Measurements from ENCODE around the gene TASOR2. TPM values are rescaled to one million over a fixed set of nuclear protein-coding genes. Genes with fewer than 3 reads are reported as not detected.

Gene TASOR2
- polyA plus RNA-seq, 1 donor (not counting 4 experiments of a cell fraction or from before 2014, with no cell fraction given), result 40.4 TPM

- no peak for TF ChIP-seq EZH2 (IDR thresholded peaks at IDR 0.05; ENCODE audit: low read length)
- no peak for TF ChIP-seq CTCF (optimal IDR thresholded peaks at IDR 0.05 in 1 of 3, IDR thresholded peaks at IDR 0.05 in 1 of 3, conservative IDR thresholded peaks at IDR 0.05 in 1 of 3; ENCODE audit: extremely low read depth in 1 of 3, insufficient read depth in 2 of 3, low read length in 3 of 3)
- no peak overlapping the region for H3K4me3 ChIP-seq (ENCODE audit: control insufficient read depth in 2 of 3, extremely low read depth in 1 of 3, insufficient read depth in 2 of 3, low read depth in 1 of 3, low read length in 3 of 3)
- dilution Hi-C loops (cut with MboI; ENCODE audit: extremely low pct_ligation_motif_present, low sequenced_read_pairs), result no loop called here
- no peaks in the 10 kb centered on the region for H4K20me1 ChIP-seq (ENCODE audit: control insufficient read depth, extremely low read depth, insufficient read depth, low read length)
- H2AFZ ChIP-seq (ENCODE audit: control insufficient read depth, low read length), result no peak overlapping the region
- DNase-seq (ENCODE audit: low read depth, low spot score) (no peak), FAIRE-seq (no peak)
- H3K79me2 ChIP-seq (ENCODE audit: control insufficient read depth, insufficient read depth, low read length), result no peaks in the 10 kb centered on the region
- peaks cover 0 to 10% of the 10 kb centered on the region in 2 experiments for H3K36me3 ChIP-seq (ENCODE audit: control insufficient read depth in 2 of 2, extremely low read depth in 1 of 2, insufficient read depth in 2 of 2, low read length in 2 of 2)
- no peaks in the 10 kb centered on the region for H3K27me3 ChIP-seq (ENCODE audit: control insufficient read depth, extremely low read depth, insufficient read depth, low read length)
- H3K27ac ChIP-seq (ENCODE audit: control insufficient read depth, insufficient read depth, low read length), result no peak overlapping the region
- no peaks in the 10 kb centered on the region for H3K4me1 ChIP-seq (ENCODE audit: control insufficient read depth, extremely low read depth, insufficient read depth, low read length)
- no peak overlapping the region for H3K4me2 ChIP-seq (ENCODE audit: control insufficient read depth, extremely low read depth, insufficient read depth, low read depth, low read length)
- no peak overlapping the region for H3K9ac ChIP-seq (ENCODE audit: control insufficient read depth, extremely low read depth, insufficient read depth, low read length)
- H3K9me1 ChIP-seq (ENCODE audit: control insufficient read depth, extremely low read depth, insufficient read depth, low read length), result no peaks in the 10 kb centered on the region
- H3K9me3 ChIP-seq (ENCODE audit: control insufficient read depth, low read depth, low read length), result no peaks in the 10 kb centered on the region
Observed at GRCh38 chr10:5644930-5645329, 39.7 kb upstream of the TASOR2 start.

DNA sequence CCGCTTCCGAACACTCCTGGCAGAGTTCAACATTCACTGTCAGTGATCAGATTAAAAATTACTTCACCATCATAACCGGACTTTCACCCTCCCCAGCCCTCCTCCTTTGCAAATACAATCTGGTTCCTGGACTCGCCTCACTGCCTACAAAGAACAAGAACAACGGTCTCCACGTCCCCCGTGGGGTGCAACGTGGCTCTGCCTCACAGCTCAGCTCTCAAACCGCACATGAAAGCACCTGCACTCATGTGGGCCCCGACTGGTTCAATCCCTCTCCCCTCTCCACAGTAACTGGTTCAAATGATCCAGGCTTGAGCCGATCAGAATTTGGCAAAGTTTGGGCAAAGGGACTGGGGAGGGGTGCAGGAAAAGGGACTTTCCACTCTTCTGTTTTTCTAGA is 39.3 kb upstream of the TASOR2 start:
- Histone ChIP-seq H3K79me2 (ENCODE audit: control insufficient read depth, insufficient read depth, low read length) (no peaks in the 10 kb centered on the region), H3K9me3 (ENCODE audit: control insufficient read depth, low read depth, low read length) (no peaks in the 10 kb centered on the region), H3K27ac (ENCODE audit: control insufficient read depth, insufficient read depth, low read length) (no peak overlapping the region), H3K36me3 (ENCODE audit: control insufficient read depth in 2 of 2, extremely low read depth in 1 of 2, insufficient read depth in 2 of 2, low read length in 2 of 2) (peaks cover 0 to 10% of the 10 kb centered on the region in 2 experiments), H4K20me1 (ENCODE audit: control insufficient read depth, extremely low read depth, insufficient read depth, low read length) (no peaks in the 10 kb centered on the region), H2AFZ (ENCODE audit: control insufficient read depth, low read length) (no peak overlapping the region), H3K4me2 (ENCODE audit: control insufficient read depth, extremely low read depth, insufficient read depth, low read depth, low read length) (no peak overlapping the region), H3K27me3 (ENCODE audit: control insufficient read depth, extremely low read depth, insufficient read depth, low read length) (no peaks in the 10 kb centered on the region), H3K4me3 (ENCODE audit: control insufficient read depth in 2 of 3, extremely low read depth in 1 of 3, insufficient read depth in 2 of 3, low read depth in 1 of 3, low read length in 3 of 3) (no peak overlapping the region), H3K9ac (ENCODE audit: control insufficient read depth, extremely low read depth, insufficient read depth, low read length) (no peak overlapping the region), H3K4me1 (ENCODE audit: control insufficient read depth, extremely low read depth, insufficient read depth, low read length) (no peaks in the 10 kb centered on the region), H3K9me1 (ENCODE audit: control insufficient read depth, extremely low read depth, insufficient read depth, low read length) (no peaks in the 10 kb centered on the region)
- no peak for TF ChIP-seq CTCF (optimal IDR thresholded peaks at IDR 0.05 in 1 of 3, IDR thresholded peaks at IDR 0.05 in 1 of 3, conservative IDR thresholded peaks at IDR 0.05 in 1 of 3; ENCODE audit: extremely low read depth in 1 of 3, insufficient read depth in 2 of 3, low read length in 3 of 3)
- FAIRE-seq (no peak), DNase-seq (ENCODE audit: low read depth, low spot score) (no peak)
- dilution Hi-C loops (cut with MboI; ENCODE audit: extremely low pct_ligation_motif_present, low sequenced_read_pairs), result no loop called here

All from keratinocyte (primary cell).